Esophagus squamous epithelium (tissue), 5 donors: Measurements from ENCODE around the gene LRRC25. TPM values are rescaled to one million over a fixed set of nuclear protein-coding genes. Genes with fewer than 3 reads are reported as not detected.

Experiments
- DNase-seq: peaks from one replicate; lab custom pipeline; 2025; lab: John Stamatoyannopoulos, UW
- H3K27ac ChIP-seq, 4 donors: fragments of 200-600 bp; sonication (generic); one replicate each; pipeline ENCODE4 v1.5.1; 2016 to 2019; ENCODE audit warnings: mild to moderate bottlenecking in 1 of 4
- H3K27me3 ChIP-seq, 4 donors: fragments of 200-600 bp; sonication (generic); 1 replicate in 3 of 4; 2 replicates in 1 of 4; pipeline versions ENCODE4 v1.5.1 to v1.6.0; 2017 to 2021; ENCODE audit warnings: antibody characterized with exemption in 1 of 4
- H3K36me3 ChIP-seq, 3 donors: fragments of 200-600 bp; sonication (generic); one replicate each; pipeline ENCODE4 v1.5.1; 2016 to 2019
- H3K4me1 ChIP-seq, 3 donors: fragments of 200-600 bp; sonication (generic); one replicate each; pipeline ENCODE4 v1.5.1; 2017 to 2019
- H3K4me3 ChIP-seq, 4 donors: fragments of 200-600 bp; sonication (generic); 1 replicate in 3 of 4; 2 replicates in 1 of 4; pipeline ENCODE4 v1.5.1; 2016 to 2019; ENCODE audit warnings: mild to moderate bottlenecking in 2 of 4, moderate library complexity in 1 of 4
- H3K9me3 ChIP-seq, 3 donors: fragments of 200-600 bp; sonication (generic); one replicate each; pipeline ENCODE4 v1.5.1; 2016 to 2019
- POLR2A ChIP-seq, 4 donors: fragments of 450-650 bp; IDR thresholded peaks; one replicate each; pipeline ENCODE4 v1.6.1; 2017; ENCODE audit warnings: antibody characterized with exemption in 4 of 4, mild to moderate bottlenecking in 4 of 4, moderate library complexity in 3 of 4
- WGBS, 2 donors: methylation state at CpG; one replicate each; pipeline ENCODE4 v1.1.5; 2018; 5-methylcytosine and 5-hydroxymethylcytosine counted together
- intact Hi-C: fragments of 100-400 bp; cut with DNase I; formaldehyde crosslinking; loops from one replicate; pipeline ENCODE4 v1.15.0; 2022
- total RNA-seq, 4 donors: library from RNA; depleted of rRNA; stranded (reverse); fragments of >200 nt; gene quantifications; one replicate each; pipeline ENCODE4 v1.1.0, GENCODE V29; 2016
- TF ChIP-seq, protein P1 (sequence below), 6 experiments: fragments of 450-650 bp in 4 of 6; fragments of 200-600 bp in 2 of 6; sonication (generic) in 2 of 6; IDR thresholded peaks; one replicate each; pipeline ENCODE4 v1.5.1; 2016 to 2019; ENCODE audit warnings: antibody characterized with exemption in 6 of 6, mild to moderate bottlenecking in 4 of 6, moderate library complexity in 4 of 6
- donor health status: DM: yes; HTN: yes; CAD: no.

LRRC25 gene
- total RNA-seq, 4 donors from 2014 or later: 0.53 to 10.3 (median 1.9) TPM

DNA sequence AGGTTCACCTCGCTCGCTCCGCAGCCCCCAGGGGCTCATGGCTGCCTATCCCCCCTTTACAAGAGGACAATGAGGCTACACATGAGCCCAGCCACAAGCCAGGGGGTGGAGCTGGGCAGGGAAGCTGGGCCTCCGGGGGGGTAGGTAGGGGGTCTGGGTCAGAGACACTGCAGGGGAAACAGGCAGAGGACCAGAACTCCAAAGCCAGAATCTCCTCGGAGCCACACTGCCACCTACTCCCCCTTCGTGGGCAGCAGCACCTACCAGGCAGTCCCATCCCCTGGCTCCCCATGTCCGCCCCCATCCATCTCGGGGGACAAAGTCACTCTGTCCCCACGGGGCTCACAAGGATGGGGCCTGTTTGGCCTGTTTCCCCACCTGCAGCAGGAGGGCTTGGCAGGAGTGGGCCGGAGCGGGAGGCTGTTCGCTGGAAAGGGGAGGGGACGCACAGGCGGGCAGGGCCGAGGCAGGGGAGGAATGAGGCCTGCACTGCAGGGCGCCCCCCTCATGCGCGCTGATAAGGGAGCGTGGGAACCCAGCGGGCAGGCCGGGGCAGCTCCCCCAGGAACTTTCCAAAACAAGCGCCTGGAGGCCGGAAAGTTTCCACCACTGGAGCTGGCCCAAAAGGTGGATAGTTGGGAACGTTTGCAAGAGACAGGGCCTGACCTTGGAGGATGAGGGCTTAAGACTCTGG is 41.1 kb upstream of the LRRC25 start:
- intact Hi-C loops: no loop called here
- Histone ChIP-seq H3K4me1 (peaks cover 25 to 65% (median 37%) of the 10 kb centered on the region in 3 donors), H3K4me3 (peak overlapping the region; percentile 39 to 71 (median 58)), H3K27me3 (peaks cover 0 to 16% (median 0%) of the 10 kb centered on the region in 4 donors), H3K27ac (peak overlapping the region; percentile 65 to 84 (median 78)), H3K9me3 (no peaks in the 10 kb centered on the region), H3K36me3 (peaks cover 0 to 17% (median 2%) of the 10 kb centered on the region in 3 donors)
- no CpG with 5 or more reads among the region's 24 CpGs for WGBS, 2 donors
- TF ChIP-seq, protein P1, sequence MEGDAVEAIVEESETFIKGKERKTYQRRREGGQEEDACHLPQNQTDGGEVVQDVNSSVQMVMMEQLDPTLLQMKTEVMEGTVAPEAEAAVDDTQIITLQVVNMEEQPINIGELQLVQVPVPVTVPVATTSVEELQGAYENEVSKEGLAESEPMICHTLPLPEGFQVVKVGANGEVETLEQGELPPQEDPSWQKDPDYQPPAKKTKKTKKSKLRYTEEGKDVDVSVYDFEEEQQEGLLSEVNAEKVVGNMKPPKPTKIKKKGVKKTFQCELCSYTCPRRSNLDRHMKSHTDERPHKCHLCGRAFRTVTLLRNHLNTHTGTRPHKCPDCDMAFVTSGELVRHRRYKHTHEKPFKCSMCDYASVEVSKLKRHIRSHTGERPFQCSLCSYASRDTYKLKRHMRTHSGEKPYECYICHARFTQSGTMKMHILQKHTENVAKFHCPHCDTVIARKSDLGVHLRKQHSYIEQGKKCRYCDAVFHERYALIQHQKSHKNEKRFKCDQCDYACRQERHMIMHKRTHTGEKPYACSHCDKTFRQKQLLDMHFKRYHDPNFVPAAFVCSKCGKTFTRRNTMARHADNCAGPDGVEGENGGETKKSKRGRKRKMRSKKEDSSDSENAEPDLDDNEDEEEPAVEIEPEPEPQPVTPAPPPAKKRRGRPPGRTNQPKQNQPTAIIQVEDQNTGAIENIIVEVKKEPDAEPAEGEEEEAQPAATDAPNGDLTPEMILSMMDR (IDR thresholded peaks at IDR 0.05): no peak
- TF ChIP-seq POLR2A (IDR thresholded peaks at IDR 0.05): no peak
- DNase-seq: no peak

DNA sequence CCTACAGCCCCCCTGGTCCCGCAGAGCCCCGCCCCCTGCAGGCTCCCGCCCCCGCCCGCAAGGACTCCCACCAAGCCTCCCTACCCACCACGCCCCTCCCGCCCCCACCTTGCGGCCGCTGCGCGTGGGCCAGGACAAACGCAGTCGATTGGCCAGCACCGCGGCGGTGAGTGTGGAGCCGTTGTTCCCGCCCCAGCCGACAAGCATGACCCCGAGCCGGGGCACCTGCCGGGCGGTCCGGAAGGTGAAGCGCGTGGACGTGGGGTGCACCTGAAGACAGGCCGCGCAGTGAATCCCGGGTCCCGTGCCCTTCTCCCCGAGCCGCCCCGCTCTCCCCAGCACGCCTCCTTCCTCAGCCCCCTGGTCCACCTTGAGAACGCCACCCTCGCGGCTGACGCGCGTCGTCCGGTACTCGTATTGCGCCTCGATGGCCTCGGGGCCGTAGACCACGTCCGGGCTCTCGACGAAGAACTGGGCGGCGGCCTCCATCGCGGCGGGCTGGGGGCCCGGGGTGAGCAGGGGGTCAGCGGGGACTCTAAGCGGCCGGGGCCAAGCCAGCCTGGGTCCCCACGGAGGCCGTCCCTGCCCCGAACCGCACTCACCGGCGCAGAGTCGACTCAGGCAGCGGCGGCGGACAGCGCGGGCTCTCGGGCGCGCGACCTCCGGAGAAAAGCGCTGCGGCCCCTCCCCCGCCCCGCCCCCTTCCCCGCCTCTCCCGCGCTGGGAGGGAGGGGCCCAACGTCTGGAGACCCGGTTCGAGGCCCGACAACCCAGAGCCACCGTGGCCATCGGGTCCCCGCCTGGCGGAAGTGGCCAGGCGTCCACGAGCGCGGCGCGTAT is 40.3 kb upstream of the LRRC25 start, which contains the start of gene ISYNA1:
ISYNA1 (minus strand) TSS at position 643 of the 840 bp plus-strand sequence; CDS start at position 489, 154 bp downstream.
- peaks cover 0 to 22% (median 0%) of the 10 kb centered on the region in 4 donors for H3K27me3 ChIP-seq
- peaks cover 31 to 72% (median 43%) of the 10 kb centered on the region in 3 donors for H3K4me1 ChIP-seq
- no peak for TF ChIP-seq POLR2A (IDR thresholded peaks at IDR 0.05)
- TF ChIP-seq, protein P1 (IDR thresholded peaks at IDR 0.05): no peak
- H3K9me3 ChIP-seq: no peaks in the 10 kb centered on the region
- intact Hi-C loops: no loop called here
- WGBS, 2 donors: no CpG with 5 or more reads among the region's 99 CpGs
- peak within 1 kb of the TSS; percentile 39 to 71 (median 58) for H3K4me3 ChIP-seq
- DNase-seq: no peak
- peak within 1 kb of the TSS; percentile 65 to 84 (median 78) for H3K27ac ChIP-seq
- H3K36me3 ChIP-seq: peaks cover 0 to 10% (median 0%) of the 10 kb centered on the region in 3 donors

DNA sequence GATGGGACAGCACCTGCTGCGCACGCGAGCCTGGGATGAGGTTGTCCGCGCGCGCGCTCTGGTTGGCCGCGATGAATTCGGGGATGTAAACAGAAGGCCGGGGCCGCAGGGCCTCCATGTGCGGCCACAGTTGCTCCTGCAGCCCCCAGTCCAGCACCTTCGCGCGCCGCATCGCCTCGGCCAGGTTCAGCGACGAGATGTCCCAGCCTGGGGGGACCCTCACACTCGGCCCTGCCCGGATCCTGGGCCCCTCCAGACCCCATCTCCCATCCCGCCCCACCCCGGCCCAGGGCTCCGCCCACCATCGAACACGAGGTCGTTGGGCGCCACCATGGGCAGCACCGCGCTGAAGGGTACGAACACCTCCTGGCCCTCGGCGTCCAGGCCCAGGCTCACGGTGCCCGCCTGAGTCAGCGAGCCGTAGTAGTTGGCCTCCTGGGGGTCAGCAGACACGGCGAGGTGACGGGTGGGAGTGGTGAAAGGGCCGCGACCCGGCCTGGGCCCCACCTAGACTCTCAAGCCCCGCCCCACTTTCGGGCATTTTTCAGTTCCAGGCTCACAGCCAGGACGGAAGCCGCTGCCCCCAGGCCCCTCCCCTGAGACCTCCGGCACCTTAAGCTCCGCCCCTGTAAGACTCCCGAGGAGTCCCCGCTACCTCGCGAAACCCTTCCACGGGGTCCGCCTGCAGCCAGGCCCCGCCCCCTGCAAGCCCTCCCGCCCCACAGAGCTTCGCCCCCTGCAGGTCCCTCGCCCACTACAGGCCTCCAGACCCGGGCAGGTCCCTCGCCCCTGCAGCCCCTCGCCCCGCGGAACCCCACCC is 39.5 kb upstream of the LRRC25 start:
- Histone ChIP-seq H3K36me3 (peaks cover 0 to 9% (median 0%) of the 10 kb centered on the region in 3 donors), H3K27me3 (peaks cover 0 to 22% (median 0%) of the 10 kb centered on the region in 4 donors), H3K27ac (peak overlapping the region in 3 of 4 donors; percentile 22 to 84 (median 79)), H3K4me1 (peaks cover 32 to 77% (median 43%) of the 10 kb centered on the region in 3 donors), H3K4me3 (peak overlapping the region; percentile 39 to 71 (median 58)), H3K9me3 (no peaks in the 10 kb centered on the region)
- TF ChIP-seq, protein P1 (IDR thresholded peaks at IDR 0.05): no peak
- no peak for TF ChIP-seq POLR2A (IDR thresholded peaks at IDR 0.05)
- intact Hi-C loops: no loop called here
- DNase-seq: no peak
- WGBS, 2 donors: 50 to 65% methylated on average over 26 to 33 of the region's 67 CpGs

DNA sequence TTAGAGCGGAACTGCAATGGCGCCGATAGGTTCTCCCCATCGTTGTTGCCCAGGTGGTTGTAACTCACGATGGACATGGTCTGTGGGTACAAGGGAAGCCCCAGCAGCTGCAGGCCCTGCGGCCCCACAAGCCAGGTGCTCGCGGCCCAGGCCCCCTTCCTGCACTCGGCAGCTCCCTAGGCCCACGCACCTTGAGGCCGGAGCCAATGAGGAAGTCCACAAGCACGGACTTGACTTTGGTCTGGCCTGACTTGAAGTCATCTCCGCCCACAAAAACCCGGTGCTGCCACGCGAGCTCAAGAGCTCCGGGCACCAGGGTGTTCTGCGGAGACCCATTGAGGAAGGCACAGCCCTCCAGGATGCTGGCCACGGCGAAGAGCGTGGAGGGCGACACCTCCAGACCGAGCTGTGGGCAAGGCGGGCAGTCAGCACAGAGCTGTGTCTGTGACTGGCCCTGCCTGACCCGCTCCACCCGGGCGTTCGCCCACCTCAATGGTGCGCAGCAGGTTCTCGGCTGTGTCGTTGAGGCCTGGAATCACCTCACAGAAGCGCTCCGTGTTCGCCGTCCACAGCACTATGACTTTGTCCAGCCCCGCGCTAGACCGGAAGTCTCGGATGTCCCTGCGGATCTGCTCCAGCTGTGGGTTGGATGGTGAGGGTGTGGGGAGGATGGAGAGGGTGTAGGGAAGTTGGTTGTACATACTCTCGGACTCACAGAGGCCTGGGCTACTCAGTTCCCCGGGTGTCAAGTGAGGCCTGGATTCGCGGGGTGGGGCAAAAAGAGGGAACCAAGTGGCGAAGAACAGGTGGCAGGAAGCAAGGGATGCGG is 38.6 kb upstream of the LRRC25 start:
- H3K27ac ChIP-seq: peak overlapping the region in 2 of 4 donors; percentile 79 to 84
- peak overlapping the region in 2 of 4 donors; percentile 62 to 71 for H3K4me3 ChIP-seq
- 66 to 73% methylated on average over 6 to 23 of the region's 46 CpGs for WGBS, 2 donors
- intact Hi-C loops: no loop called here
- peaks cover 32 to 77% (median 43%) of the 10 kb centered on the region in 3 donors for H3K4me1 ChIP-seq
- H3K36me3 ChIP-seq: peaks cover 0 to 9% (median 0%) of the 10 kb centered on the region in 3 donors
- no peak for TF ChIP-seq POLR2A (IDR thresholded peaks at IDR 0.05)
- TF ChIP-seq, protein P1 (IDR thresholded peaks at IDR 0.05): no peak
- H3K27me3 ChIP-seq: peaks cover 0 to 22% (median 0%) of the 10 kb centered on the region in 4 donors
- no peak for DNase-seq
- no peaks in the 10 kb centered on the region for H3K9me3 ChIP-seq
